HepG2 (cell line): ENCODE results near the gene SVOP. TPM values are rescaled to one million over a fixed set of nuclear protein-coding genes. Genes with fewer than 3 reads are reported as not detected.

Experiments used
- ATF5 ChIP-seq: sonication (generic); formaldehyde crosslinking; IDR thresholded peaks from 2 replicates; pipeline ENCODE4 v1.4.0; 2020; ENCODE audit warnings: mild to moderate bottlenecking, low read depth, missing genetic modification reagents
- BRF2 ChIP-seq: sonication (generic); formaldehyde crosslinking; IDR thresholded peaks from 2 replicates; pipeline ENCODE4 v1.8.1; 2022; ENCODE audit warnings: mild to moderate bottlenecking, missing genetic modification reagents
- FOXA1 ChIP-seq, 2 experiments: fragments of 450-650 bp in 1 of 2; sonication (generic) in 1 of 2; formaldehyde crosslinking in 1 of 2; IDR thresholded peaks; 2 replicates each; pipeline versions ENCODE4 v1.4.0 to v1.6.1; 2016 to 2020; ENCODE audit warnings: missing genetic modification reagents in 1 of 2
- GABPB1 ChIP-seq: IDR thresholded peaks from 2 replicates; pipeline ENCODE4 v1.6.1; 2016; ENCODE audit warnings: mild to moderate bottlenecking, missing genetic modification reagents, moderate library complexity, missing compliant biosample characterization
- GTF2F1 ChIP-seq: fragments of 150-350 bp; IDR thresholded peaks from 2 replicates; pipeline ENCODE4 v1.6.1; 2014; ENCODE audit warnings: low read length
- HOXD1 ChIP-seq: sonication (generic); formaldehyde crosslinking; IDR thresholded peaks from 2 replicates; pipeline ENCODE4 v1.5.0; 2020; ENCODE audit warnings: missing genetic modification reagents
- KDM4B ChIP-seq: sonication (generic); formaldehyde crosslinking; IDR thresholded peaks from 2 replicates; pipeline ENCODE4 v1.4.0; 2020; ENCODE audit warnings: missing genetic modification reagents
- MTA3 ChIP-seq: sonication (generic); formaldehyde crosslinking; IDR thresholded peaks from 2 replicates; pipeline ENCODE4 v1.4.0; 2020; ENCODE audit warnings: missing genetic modification reagents
- RFXAP ChIP-seq: sonication (generic); formaldehyde crosslinking; IDR thresholded peaks from 2 replicates; pipeline ENCODE4 v1.4.0; 2020; ENCODE audit warnings: missing genetic modification reagents, borderline replicate concordance
- RORA ChIP-seq: sonication (generic); formaldehyde crosslinking; IDR thresholded peaks from 2 replicates; pipeline ENCODE4 v1.5.0; 2020; ENCODE audit warnings: mild to moderate bottlenecking, missing genetic modification reagents, moderate library complexity
- SAFB2 ChIP-seq: sonication (generic); formaldehyde crosslinking; IDR thresholded peaks from 2 replicates; pipeline ENCODE4 v1.5.1; 2020; ENCODE audit warnings: missing genetic modification reagents, low read depth, mild to moderate bottlenecking, borderline replicate concordance
- SRF ChIP-seq: IDR thresholded peaks from 2 replicates; pipeline ENCODE4 v1.6.1; 2011; ENCODE audit warnings: mild to moderate bottlenecking, low read depth, low read length, moderate library complexity
- SUZ12 ChIP-seq: fragments of 150-350 bp; IDR thresholded peaks from 2 replicates; pipeline ENCODE4 v1.6.1; 2014; ENCODE audit warnings: low read depth, low read length
- ZNF138 ChIP-seq: sonication (generic); formaldehyde crosslinking; IDR thresholded peaks from 2 replicates; pipeline ENCODE4 v1.5.0; 2020; ENCODE audit warnings: mild to moderate bottlenecking, low read depth, missing genetic modification reagents
- ZNF225 ChIP-seq: sonication (generic); formaldehyde crosslinking; IDR thresholded peaks from 2 replicates; pipeline ENCODE4 v1.4.0; 2020; ENCODE audit warnings: mild to moderate bottlenecking, missing genetic modification reagents
- ZNF251 ChIP-seq: sonication (generic); formaldehyde crosslinking; IDR thresholded peaks from 2 replicates; pipeline ENCODE4 v1.9.0; 2021; ENCODE audit warnings: mild to moderate bottlenecking, missing genetic modification reagents
- ZNF333 ChIP-seq: sonication (generic); formaldehyde crosslinking; IDR thresholded peaks from 2 replicates; pipeline ENCODE4 v1.4.0; 2020; ENCODE audit warnings: mild to moderate bottlenecking, missing genetic modification reagents, borderline replicate concordance
- ZNF335 ChIP-seq: sonication (generic); formaldehyde crosslinking; IDR thresholded peaks from 2 replicates; pipeline ENCODE4 v1.4.0; 2020; ENCODE audit warnings: missing genetic modification reagents
- ZNF501 ChIP-seq: sonication (generic); formaldehyde crosslinking; IDR thresholded peaks from 2 replicates; pipeline ENCODE4 v1.5.1; 2020; ENCODE audit warnings: mild to moderate bottlenecking, moderate library complexity, missing genetic modification reagents
- ZNF513 ChIP-seq: sonication (generic); formaldehyde crosslinking; conservative IDR thresholded peaks from 2 replicates; pipeline ENCODE4 v1.5.0; 2020; ENCODE audit warnings: missing genetic modification reagents
- ZNF562 ChIP-seq: sonication (generic); formaldehyde crosslinking; IDR thresholded peaks from 2 replicates; pipeline ENCODE4 v1.8.0; 2022; ENCODE audit warnings: missing genetic modification reagents, borderline replicate concordance
- ZNF607 ChIP-seq: sonication (generic); formaldehyde crosslinking; IDR thresholded peaks from 2 replicates; pipeline ENCODE4 v1.5.1; 2020; ENCODE audit warnings: missing genetic modification reagents, mild to moderate bottlenecking, borderline replicate concordance
- ZNF776 ChIP-seq: sonication (generic); formaldehyde crosslinking; IDR thresholded peaks from 2 replicates; pipeline ENCODE4 v1.4.0; 2020; ENCODE audit warnings: mild to moderate bottlenecking, missing genetic modification reagents
- polyA plus RNA-seq, 8 experiments: library from polyadenylated mRNA; depleted of rRNA in 3 of 8; stranded (reverse) in 7 of 8; unstranded in 1 of 8; fragments of >200 nt; fragmentation: Illumina TruSeq in 4 of 8; extraction: Trizol in 4 of 8; gene quantifications; 2 replicates each; pipeline versions ENCODE4 v1.2.1 to v1.2.3, GENCODE V29; 2011 to 2016; ENCODE audit warnings: low read depth in 4 of 8, missing spikeins in 1 of 8, mixed read lengths in 1 of 8; ENCODE audit not compliant: insufficient read depth in 1 of 8
- total RNA-seq, 5 experiments: library from RNA; depleted of rRNA; stranded (reverse); fragments of >200 nt; fragmentation: Illumina TruSeq; extraction: Trizol; gene quantifications; 2 replicates each; pipeline ENCODE4 v1.2.3, GENCODE V29; 2016; ENCODE audit warnings: low read depth in 1 of 5
- TF ChIP-seq, protein P1 (sequence below): sonication (generic); formaldehyde crosslinking; IDR thresholded peaks from 2 replicates; pipeline ENCODE4 v1.4.0; 2020; ENCODE audit warnings: missing genetic modification reagents
- TF ChIP-seq, protein P2 (sequence below): IDR thresholded peaks from 2 replicates; pipeline ENCODE4 v1.6.1; 2016; ENCODE audit warnings: missing biosample characterization, missing genetic modification reagents, low read depth

Gene SVOP
- total and polyA plus RNA-seq, 2 of the 13 experiments (the other 11 are each of a cell fraction or from before 2014, with no cell fraction given): not detected

DNA sequence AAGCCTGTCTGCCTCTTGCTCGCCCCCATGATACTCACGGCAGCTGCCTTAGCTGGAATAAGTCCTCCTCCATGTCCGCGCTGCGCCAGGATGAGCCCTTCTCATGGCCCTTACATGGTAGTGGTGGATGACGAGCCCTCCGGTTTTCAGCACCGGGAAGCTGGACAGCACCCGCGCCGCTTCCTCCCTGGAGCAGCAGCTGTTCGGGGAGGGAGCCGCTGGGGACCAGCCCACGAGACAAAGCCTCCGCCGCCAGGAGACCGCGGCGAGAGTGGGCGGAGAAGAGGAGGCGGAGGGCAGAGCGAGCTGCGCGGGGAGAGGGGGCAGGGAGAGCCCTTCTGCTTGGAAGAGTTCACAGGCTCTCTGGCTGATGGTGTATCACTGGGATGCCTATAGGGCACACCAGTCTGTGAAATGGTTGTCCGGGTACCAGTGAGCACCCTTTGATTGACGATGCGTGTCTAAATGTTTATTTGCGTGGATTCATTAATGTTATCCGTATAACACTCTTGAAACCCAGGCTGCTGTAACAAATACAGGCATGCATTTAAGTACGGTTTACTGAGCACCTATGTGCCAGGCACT, at the start of gene SVOP (continued):
- TF ChIP-seq ZNF513 (CRISPR knock-in tag): no peak
- no peak for TF ChIP-seq ATF5 (CRISPR knock-in tag)
- TF ChIP-seq SUZ12: no peak
- peak; percentile 91 for TF ChIP-seq ZNF335 (CRISPR knock-in tag)
- TF ChIP-seq HOXD1 (CRISPR knock-in tag): peak; percentile 83; the same call in 1 of the 2 replicates
- TF ChIP-seq ZNF333 (CRISPR knock-in tag): peak; percentile 47; the same call in 1 of the 2 replicates
- TF ChIP-seq BRF2: peak; percentile 69; the same call in 1 of the 2 replicates
- TF ChIP-seq MTA3 (CRISPR knock-in tag): no peak
- TF ChIP-seq GTF2F1: no peak
- no peak for TF ChIP-seq FOXA1 (IDR thresholded peaks at IDR 0.05)
- no peak for TF ChIP-seq FOXA1 (CRISPR knock-in tag; IDR thresholded peaks at IDR 0.05)
- TF ChIP-seq KDM4B: peak; percentile 93
- TF ChIP-seq ZNF607 (CRISPR knock-in tag): peak; percentile 90
- TF ChIP-seq GABPB1 (CRISPR knock-in tag): peak; percentile 91
- TF ChIP-seq RFXAP (CRISPR knock-in tag): peak; percentile 72
- TF ChIP-seq ZNF138 (CRISPR knock-in tag): no peak
- TF ChIP-seq, protein P1, sequence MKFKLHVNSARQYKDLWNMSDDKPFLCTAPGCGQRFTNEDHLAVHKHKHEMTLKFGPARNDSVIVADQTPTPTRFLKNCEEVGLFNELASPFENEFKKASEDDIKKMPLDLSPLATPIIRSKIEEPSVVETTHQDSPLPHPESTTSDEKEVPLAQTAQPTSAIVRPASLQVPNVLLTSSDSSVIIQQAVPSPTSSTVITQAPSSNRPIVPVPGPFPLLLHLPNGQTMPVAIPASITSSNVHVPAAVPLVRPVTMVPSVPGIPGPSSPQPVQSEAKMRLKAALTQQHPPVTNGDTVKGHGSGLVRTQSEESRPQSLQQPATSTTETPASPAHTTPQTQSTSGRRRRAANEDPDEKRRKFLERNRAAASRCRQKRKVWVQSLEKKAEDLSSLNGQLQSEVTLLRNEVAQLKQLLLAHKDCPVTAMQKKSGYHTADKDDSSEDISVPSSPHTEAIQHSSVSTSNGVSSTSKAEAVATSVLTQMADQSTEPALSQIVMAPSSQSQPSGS (CRISPR knock-in tag): peak; percentile 76
- no peak for TF ChIP-seq ZNF562 (CRISPR knock-in tag)
- TF ChIP-seq ZNF251: no peak
- no peak for TF ChIP-seq ZNF776 (CRISPR knock-in tag)
- no peak for TF ChIP-seq SRF
- TF ChIP-seq RORA (CRISPR knock-in tag): no peak
- TF ChIP-seq ZNF501 (CRISPR knock-in tag): 0 out of 2 replicates have a peak, but pooled peaks have one; percentile 54
- TF ChIP-seq ZNF225 (CRISPR knock-in tag): 0 out of 2 replicates have a peak, but pooled peaks have one; percentile 40
- peak; percentile 66; the same call in 1 of the 2 replicates for TF ChIP-seq SAFB2 (CRISPR knock-in tag)
- TF ChIP-seq, protein P2, sequence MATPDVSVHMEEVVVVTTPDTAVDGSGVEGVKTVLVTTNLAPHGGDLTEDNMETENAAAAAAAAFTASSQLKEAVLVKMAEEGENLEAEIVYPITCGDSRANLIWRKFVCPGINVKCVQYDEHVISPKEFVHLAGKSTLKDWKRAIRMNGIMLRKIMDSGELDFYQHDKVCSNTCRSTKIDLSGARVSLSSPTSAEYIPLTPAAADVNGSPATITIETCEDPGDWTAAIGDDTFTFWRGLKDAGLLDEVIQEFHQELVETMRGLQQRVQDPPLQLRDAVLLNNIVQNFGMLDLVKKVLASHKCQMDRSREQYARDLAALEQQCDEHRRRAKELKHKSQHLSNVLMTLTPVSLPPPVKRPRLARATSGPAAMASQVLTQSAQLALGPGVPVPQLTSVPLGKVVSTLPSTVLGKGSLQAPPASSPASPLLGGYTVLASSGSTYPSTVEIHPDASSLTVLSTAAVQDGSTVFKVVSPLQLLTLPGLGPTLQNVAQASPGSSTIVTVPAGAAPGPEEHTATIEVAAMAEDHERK (CRISPR knock-in tag): no peak
